Measurements from ENCODE around the gene DNAJA4.
A peak's percentile ranks its signal among the peaks of the same experiment; 100 is the strongest.

Gene DNAJA4

DNA sequence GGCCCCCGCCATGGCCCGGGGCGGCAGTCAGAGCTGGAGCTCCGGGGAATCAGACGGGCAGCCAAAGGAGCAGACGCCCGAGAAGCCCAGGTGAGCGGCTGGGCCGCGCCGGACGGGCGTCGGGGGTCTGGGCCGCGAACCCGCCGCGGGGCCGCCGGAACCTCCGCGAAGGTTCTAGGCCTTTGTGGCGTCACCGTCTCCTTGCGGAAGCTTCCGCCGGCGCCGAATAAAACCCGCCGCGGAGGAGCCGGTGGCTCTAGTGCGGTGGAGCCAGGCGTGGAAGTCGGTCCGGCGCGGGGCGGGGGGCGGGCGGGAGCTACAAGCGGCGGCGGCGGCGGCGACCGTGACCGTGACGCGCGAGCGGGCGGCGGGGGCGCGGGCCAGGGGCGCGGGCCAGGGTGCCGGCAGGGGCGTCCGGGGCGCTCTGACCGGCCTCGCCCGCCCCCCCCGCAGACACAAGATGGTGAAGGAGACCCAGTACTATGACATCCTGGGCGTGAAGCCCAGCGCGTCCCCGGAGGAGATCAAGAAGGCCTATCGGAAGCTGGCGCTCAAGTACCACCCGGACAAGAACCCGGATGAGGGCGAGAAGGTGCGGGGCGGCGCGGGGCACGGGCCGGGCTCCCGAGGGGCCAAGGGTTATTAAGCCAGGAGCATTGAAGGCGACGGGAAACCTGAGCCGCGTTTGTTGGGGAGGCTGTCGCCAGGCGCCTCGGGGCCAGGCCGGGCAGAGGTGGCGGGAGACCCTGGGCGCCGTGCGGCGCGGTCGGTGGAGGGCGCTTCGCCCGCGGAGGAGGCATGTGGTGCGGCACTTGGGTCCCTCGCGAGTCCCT lies at the start of gene DNAJA4:
TSS of gene DNAJA4 (plus strand) at position 259 of the 833 bp plus-strand sequence. CDS start at position 461, 202 bp downstream.
- peak; percentile 69 for DNase-seq

DNA sequence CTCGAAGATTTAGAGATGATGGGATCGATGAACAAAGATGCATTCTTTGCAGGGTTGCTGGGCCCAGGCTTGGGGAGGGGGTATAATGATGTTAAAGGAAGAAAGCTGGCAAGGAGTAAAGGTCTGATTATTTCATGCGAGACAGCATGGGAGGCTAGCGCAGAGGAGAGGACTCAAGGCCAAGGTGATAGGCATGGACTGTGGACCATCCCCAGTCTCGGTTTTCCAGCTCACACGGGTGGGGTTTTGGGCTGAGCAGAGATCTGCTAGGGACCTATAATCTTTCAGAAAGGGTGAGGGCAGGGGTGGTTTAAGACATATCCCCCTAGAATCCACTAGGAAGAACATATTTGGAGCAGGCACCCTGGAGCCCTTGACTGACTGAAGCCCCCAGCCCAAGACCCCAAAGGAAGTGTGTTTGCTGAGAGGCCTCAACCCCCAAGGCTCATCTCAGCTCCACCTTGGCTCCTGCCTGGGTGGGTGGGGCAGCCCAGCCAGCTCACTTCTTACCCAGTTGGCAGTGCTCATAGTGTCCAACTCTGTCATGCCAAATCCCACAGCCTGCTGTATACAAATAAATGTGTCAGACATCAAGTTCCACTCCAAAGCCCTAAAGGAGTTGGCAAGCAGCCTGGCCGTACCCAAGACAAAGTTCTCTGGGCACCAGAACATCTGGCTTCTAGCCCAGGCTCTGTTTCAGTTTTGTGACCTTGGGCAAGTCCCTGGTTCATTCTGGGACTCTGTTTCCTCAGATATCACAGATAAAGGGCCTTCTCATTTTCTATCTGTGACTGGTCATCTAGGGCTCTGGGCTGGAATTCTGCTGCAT lies 47.9 kb upstream of the DNAJA4 start:
- DNase-seq, result no peak

DNA sequence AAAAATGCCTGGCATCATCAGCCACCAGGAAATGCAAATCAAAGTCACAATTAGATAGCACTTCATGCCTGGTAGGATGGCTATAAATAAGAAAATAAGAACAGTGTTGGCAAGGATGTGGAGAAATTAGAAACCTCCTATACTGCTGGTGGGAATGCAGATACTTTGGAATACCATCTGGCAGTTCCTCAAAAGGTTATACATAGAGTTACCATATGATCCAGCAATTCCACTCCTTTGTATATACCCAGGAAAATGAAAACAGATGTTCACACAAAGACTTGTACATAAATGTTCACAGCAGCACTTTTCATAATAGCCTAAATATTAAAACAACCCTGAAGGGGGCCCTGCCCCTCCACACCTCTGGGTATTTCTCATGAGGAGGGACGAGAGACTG lies 43.6 kb upstream of the DNAJA4 start:
- DNase-seq, result no peak

DNA sequence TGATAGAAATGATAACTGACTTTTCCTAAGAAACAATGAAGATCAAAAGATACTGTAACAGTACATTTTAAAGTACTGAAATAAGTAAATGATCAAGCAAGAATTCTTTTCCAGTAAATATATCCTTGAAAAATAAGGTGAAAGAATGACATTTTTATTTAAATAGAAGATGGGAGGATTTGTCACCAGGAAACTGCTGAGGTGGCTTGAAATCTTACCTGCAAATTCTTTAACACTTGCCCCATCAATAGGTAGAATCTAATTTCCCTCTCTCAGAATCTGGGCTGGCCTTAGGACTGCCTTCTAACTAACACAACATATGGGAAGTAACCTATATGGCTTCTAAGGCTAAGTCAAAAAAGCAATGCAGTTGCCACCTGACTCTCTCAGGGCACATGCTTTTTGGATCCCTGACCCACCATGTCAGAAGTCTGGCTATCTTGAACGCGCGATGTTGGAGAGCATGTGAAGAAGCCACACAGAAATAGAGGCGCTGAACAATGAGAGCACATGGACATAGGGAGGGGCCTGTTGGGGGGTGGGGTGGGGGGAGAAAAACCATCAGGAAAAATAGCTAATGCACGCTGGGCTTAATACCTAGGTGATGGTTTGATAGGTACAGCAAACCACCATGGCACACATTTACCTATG lies 41.5 kb upstream of the DNAJA4 start:
- no peak for DNase-seq

DNA sequence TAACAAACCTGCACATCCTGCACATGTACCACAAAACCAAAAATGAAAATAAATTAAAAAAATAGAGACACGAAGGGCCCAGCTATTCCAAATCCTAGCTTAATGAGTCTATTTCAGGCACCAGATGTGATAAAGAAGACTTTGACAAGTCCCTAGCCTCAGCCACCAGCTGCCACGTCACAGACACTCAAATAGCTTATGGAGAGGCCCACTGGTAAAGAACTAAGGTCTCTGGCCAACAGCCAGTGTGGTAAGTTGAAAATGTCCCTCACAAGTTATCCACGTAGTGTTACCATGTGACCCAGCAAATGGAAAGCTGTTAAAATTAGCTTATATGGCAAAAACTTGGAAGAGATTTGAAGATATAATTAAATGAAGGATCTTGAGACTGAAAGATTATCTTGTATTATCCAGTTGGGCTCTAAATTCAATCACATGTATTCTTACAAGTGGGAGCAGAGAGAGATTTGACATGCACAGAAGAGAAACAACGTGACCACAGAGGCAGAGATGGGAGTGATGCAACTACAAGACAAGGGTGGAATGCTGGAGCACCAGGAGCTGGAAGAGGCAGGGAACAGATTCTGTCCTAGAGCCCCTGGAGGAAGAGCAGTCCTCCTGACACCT lies 40.9 kb upstream of the DNAJA4 start:
- DNase-seq, result no peak

DNA sequence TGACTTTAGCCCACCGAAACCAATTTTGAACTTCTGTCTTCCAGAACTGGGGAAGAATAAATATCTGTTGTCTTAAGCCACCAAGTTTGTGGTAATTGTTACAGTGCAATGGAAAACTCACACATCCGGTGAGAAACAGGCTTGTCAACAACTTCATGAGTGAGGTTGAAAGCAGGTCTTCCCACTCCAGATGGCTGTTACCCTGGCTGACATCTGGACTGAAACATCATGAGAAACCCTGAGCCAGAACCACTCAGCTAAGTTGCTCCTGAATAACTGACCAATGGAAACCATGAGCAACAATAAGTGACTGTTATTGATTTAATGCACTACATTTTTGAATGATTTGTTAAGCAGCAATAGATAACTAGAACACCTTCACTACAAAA lies 40.3 kb upstream of the DNAJA4 start:
- no peak for DNase-seq

DNA sequence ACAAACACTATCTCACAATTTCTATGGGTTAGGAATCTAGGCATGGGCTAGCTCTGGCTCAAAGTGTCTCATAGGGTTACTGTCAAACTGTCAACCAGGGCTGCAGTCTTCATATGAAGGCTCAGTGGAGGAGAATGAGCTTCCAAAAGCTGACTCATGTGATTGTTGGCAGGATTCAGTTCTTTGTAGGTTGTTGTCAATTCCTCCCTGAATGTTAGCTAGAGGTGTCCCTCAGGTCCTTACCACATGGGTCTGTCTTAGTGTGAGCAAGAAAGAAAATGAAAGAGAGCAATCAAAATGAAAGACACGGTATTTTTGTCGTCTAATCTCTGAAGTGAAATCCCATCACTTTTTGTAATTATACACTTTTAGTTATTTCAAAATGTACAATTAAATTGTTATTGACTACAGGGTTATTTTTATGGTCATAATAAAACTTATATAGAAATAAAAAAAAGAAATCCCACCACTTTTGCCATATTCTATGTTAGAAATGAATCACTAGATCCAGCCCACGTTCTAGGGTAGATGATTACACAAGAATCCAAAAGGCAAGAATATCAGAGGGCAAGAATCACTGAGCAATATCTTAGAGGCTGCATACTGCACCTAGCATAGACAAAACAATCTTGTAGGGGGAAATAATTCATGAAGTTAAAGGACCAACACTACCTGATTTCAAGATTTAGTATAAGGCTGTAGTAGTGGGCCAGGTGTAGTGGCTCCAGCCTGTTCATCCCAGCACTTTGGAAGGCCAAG lies 38.4 kb upstream of the DNAJA4 start:
- no peak for DNase-seq

DNA sequence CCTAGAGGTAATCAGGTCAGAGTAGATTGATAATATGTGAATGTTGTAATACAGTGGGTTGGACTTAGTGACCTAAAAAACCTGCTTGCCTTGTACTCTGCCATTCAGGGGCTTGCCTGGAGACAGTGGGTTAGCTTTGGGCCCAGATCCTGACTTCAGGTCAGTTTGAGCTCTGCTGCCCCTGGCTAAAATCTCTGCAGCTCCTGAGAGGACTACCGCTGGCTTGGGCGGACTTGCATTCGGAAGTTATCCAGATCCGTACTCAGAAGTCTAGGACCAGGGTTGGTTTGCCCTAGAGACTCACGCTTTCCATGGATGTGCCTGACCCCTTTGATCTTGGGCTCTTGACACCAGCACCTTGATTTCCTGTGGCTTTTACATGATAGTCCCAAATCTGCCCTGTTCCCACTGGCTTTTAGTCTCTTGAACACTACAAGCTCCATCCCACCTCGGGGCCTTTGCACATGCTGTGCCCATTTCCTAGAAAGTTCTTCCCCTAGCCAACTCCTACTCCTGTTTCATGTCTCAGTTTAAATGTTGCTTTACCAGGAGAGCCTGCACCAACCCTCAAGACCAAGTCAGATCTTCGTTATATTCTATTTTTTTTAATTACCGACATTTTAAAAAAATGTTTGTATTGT lies 35.9 kb upstream of the DNAJA4 start:
- no peak for DNase-seq

DNA sequence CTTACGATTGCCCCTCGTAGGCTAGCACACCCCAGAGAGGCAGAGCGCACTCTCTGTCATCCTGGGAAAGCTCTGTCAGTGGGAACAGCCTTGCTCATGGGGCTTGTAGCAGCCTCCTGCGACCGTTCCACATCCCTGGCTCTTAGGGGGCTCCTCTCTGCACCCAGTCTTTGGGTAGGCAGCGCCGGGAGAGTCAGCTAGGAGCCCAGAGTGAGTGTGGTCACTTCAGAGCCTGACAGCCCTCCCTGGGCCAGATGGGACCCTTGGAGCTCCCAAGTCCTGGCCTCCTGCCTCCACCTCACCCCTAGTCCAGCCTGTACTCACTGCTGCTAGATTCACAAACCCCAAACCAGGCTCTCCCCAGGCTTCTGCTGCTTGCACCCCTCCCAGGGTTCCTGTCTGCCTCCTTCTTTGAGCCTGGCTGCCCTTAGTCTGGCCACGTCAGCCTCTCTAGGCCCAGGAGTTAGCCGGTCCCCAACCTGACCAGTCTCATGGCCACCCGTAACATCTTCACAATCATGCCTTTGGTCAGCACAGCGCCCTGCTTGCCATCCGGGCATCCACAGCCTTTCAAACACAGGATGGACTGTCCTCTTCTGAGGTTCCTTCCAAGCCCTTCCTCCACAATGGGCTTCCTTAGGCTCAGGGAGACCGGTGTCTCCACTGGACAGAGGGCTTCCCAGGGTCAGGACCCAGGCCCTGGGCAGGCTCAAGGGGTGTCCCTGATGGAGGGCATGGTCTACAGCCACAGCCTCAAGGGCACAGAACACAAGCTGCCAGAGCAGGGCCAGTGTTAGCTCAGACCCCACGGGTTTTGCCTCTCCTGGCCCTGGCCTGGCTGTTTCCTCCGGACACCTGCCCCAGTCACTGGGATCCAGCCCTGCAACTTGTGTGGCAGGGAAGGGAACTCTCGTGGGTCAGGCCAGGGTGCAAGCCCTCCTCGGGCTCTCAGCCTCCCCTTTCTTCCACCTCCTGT lies 34.6 kb upstream of the DNAJA4 start:
- DNase-seq, result no peak

DNA sequence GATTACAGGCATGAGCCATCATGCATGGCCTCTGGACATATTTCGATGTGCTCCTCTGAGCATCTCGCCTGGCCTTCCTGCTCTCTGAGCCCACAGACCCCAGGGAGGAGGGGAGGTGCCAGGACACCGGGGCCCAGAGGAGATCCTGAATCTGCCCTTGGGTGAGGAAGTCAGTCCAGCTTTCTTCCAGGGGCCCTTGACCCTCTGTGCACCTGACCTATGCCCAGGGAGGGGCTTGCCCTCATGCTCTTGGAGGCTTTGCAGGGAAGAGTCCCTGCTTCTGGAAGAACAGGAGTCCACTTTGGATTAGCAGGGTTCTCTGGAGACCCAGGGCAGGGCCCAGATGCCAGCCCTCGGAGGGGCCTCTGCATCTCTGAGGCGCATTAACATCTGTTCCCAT lies 31.4 kb upstream of the DNAJA4 start:
- no peak for DNase-seq

DNA sequence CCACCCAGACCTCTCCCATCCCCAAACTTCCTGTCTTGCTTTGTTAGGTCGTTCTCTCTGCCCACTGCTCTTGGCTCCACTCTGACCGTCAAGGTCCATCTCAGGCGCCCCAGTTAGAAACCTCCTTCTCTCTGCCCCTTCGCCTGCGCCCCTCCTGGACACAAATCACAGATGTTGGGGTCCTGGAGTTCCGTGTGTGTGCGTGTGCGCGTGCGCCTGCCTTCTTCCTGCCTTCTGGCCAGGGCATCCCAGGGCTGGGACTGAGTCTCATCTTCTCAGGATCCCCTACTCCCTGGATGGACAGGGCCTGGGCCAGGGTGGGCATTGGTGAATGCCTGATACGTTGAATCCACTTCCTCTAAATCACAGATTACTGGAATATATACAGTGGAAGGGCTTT lies 30.9 kb upstream of the DNAJA4 start:
- no peak for DNase-seq

DNA sequence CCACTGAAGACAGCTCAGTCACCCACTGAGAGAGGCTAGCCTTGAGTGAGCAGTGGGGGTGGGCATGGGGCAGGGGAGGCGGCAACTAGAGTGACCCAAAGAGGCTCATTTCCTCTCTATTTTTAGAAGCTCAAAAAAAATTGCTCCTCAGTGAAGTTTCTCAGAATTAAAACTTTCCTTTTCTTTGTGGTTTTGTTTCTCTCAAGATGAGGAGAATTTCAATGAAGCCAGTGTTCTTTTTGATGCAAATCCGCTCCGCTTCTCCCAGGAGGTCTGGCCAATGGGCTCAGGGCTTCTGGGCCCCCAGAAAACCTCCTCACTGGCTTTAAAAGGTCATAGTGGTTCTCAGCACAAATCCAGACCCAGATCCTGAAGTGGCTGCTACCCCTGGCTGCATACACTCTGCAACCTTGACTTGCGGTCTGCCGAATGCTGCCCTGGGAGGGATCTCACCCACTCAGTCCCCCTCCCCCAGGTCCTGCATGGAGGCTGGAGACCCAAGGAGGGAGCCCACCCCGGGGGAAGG lies 29.8 kb upstream of the DNAJA4 start, which contains the start of gene ACSBG1:
TSS of gene ACSBG1 (minus strand) at position 51 of the 526 bp plus-strand sequence. CDS start 64 bp downstream, outside the sequence.
- no peak for DNase-seq

DNA sequence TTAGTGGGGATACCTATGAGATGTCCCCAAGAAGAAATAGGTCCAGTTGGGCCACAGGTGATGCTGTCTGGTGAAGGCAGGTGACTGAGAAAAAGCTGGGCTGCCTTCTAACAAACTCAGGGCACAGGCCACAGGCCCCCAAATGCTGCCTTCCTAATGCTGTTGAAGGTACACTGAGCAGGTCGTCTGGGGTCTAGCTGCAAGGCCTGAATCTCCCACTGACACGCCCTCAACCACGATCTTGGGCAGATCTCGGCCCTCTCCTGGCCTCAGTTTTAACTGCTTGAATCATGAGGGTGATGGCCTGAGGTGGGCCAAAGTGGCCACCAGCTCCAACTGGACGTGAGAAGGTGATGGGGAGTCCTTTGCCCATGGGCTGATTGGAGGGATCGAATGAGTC lies 27.9 kb upstream of the DNAJA4 start:
- no peak for DNase-seq

DNA sequence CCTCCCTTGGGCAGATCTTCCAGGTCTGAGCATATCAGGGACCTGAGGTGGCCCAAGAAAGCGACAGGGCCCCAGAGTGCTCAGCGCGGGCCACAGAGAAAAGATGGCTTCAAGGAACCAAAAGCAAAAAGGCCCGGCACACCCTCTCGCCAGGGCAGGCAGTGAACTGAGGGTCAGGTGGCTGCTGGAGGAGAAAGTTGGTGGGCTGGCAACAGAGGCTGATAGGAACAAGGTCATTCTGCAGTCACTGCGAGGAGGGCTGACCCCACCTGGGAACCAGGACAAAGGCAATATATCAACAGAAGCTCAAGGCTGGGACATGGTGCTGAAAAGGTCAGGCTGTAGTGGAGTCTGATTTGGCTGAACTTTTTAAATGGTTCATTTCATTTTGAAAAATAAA lies 27.2 kb upstream of the DNAJA4 start:
- DNase-seq, result no peak

DNA sequence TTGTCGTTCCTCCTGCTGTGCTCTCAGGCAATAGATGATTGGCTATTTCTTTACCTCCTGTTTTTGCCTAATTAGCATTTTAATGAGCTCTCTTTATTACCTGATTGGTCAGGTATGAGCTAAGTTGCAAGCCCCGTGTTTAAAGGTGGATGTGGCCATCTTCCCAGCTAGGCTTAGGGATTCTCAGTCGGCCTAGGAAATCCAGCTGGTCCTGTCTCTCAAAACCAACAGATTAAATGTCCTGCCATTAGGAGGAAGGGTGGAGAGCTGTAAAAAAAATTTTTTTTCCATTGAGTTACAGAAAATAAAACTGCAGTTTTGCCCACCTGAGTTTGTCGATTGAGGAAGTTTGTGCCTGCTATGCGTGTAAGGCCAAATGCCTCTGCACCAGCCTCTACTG lies 24.6 kb upstream of the DNAJA4 start:
- DNase-seq, result no peak

DNA sequence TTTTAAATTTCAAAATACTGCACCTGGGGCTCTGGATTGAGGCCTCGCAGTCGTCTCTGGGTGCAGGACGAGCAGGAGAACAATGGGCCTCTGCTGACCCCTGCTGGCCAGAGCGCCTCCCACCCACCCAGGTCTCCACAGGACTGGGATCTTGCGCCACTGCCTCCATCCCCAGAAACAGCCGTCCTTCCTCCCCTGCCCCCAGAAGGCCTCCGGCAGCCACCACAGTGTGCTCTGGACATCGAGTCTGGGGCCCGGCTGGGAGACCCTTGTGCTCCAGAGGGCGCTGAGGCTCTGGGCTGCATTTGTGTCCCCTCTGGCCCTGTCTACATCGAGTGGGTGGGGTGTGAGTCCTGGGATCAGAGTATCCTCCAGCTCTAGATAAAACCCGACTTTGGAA lies 23.3 kb upstream of the DNAJA4 start:
- peak; percentile 59 for DNase-seq

DNA sequence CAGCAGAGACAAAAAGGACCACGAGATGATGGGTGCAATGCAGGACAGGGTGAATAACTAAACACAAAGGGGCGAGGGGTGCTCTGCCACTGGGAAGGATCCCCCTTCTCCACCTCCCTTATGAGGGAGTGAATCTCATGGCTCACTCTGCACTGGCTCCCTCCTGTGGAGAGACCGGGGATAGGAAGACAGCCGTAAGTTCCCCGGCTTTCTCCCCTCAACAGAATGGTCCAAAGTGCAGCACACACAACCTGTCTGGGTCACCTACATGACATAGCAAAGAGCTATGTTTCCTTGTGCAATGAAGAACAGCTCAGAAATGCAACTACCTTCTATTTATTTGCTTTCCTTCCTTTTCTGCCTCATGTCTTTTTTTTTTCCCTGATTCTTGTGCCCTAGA lies 22.2 kb upstream of the DNAJA4 start:
- no peak for DNase-seq

DNA sequence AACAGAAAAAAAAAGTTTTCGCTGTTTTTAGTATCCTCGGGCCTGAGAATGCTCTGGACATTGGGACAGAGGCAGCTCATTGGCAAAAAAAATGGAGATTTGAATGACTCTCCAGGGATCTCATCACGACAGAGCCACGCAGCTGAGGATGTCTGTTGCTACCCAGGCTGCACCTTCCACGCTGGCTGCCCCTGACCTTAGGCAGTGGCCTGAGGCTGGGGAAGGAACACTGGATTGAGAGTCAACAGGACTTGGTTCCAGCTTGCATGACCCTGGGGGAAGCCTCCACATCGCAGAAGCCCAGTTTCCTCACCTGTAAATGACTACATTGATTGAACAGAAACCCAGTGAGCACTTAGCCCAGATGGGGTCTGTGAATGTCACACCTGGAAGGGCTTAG lies 21.3 kb upstream of the DNAJA4 start:
- DNase-seq, result no peak

DNA sequence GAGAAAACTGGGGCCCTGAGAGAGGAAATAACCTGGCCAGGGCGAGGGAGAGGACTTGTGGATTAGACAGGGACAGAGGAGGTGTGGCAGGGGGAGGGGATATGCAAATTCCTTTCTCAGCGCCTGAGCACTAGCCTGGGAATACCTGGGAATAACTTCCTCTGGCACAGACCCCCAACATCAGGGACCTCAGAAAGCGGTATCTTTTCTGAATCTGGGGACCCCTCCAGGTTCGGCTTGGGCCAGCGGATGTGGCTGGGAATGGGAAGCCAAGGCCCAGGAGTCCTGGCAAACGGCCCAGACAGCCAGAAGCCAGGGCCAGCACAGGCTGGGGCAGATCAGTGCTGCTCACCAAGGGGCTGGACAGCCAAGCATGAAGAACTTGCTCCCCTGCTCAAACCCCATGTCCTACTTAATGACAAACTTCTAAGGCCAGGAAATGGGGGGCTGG lies 20.8 kb upstream of the DNAJA4 start:
- DNase-seq, result no peak

DNA sequence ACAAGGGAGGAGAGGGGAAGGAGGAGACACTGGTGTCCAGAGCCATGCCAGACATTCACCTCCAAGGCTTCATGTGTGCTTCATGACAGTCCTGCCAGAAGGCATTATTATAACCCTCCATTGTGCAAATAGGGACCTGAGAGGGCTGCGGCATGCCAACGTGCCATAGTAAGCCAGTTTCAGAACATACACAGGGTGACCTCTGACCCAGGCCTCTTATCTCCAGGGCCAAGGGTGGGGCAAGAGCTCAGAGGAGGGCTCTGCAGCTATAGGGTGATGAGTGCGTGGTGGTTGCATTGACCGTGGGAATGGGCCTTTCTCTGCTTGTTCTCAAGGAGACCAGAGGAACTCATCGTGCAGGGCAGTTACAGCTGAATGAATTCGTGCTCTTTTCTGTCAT lies 20.3 kb upstream of the DNAJA4 start:
- no peak for DNase-seq
